ENCODE measurements around the gene XPR1. TPM values are rescaled to one million over a fixed set of nuclear protein-coding genes. Genes with fewer than 3 reads are reported as not detected.
"Not testable (repeated sequence)": the region's sequence is repeated elsewhere in the genome, so short reads cannot be mapped to it uniquely, and the experiment has no call there.

Gene XPR1
- total RNA-seq, 1 donor from 2014 or later, result 53.6 TPM

- DNase-seq (ENCODE audit: low read depth), result no peak
Observed at GRCh38 chr1:180839547-180839946, 207.7 kb downstream of the XPR1 start.

GRCh38 chr1:180841415-180841814, 209.6 kb downstream of the XPR1 start:
- DNase-seq (ENCODE audit: low read depth), result no peak

GRCh38 chr1:180842052-180842451, 210.2 kb downstream of the XPR1 start:
- peak; percentile 28 for DNase-seq (ENCODE audit: low read depth)

- no peak for DNase-seq (ENCODE audit: low read depth)
Observed at GRCh38 chr1:180842491-180843275, 210.9 kb downstream of the XPR1 start.

DNA sequence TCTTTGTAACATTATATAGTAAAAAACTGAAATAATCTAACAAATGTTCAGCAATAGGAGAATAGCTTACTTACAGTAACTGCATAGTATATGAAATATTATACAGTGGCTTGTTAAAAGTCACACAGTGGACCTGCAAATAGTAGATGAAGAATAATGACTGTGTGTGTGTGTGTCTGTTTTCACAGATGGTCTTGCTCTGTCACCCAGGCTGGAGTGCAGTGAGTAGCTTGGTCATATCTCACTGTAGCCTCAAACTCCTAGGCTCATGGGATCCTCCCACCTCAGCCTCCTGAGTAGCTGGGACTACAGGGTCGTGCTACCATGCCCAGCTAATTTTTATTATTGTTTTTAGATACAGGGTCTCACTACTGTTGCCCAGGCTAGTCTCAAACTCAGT, 213.5 kb downstream of the XPR1 start:
- no peak for DNase-seq (ENCODE audit: low read depth)

DNA sequence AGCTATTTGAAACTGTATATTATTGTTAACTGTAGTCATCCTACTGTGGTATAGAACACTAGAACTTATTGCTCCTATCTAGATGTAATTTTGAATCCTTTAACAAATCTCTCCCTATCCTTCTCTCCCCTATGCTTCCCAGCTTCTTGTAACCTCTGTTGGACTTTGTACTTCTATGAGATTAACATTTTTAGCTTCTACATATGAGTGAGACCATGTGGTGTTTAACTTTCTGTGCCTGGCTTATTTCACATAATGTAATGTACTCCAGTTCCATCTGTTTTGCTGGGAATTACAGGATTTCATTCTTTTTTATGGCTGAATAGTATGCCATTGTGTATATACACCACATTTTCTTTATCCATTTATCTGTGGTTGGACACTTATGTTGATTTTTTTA, 216.4 kb downstream of the XPR1 start:
- DNase-seq (ENCODE audit: low read depth), result no peak

DNA sequence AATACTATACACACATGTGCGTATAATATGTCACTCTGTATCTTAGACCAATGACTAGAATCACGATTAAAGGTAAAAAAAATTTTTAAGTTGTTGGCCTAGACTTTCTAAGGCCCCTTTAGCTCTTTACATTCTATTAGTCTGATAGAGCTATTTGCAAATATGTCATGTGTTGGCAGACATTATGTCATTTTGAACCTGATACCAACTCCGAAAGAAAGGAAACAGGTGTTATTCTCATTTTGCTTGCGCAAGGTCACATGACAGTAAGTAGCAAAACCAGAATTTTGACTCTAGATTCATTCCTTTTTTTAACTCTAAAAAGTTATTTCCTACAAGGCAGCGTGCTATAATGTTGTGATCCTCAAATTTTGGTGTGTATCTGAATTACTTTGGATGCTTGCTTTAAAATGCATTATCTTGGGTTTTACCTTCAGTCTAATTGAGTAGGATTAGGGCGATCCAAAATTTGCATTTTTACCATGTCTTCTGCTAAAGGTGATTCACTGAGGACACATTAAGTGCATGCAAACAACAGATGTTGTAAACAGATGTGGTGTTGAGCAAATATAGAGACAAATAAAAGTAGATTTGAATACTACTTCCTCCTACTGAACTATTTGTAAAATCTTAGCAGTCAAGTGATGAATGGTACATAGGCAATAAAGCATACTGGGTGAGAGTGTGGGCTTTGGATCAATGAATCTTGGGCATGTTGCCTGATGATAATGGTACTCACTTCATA, 217.4 kb downstream of the XPR1 start:
- DNase-seq (ENCODE audit: low read depth), result no peak

GRCh38 chr1:180851995-180852887, 220.4 kb downstream of the XPR1 start:
- DNase-seq (ENCODE audit: low read depth), result no peak

DNA sequence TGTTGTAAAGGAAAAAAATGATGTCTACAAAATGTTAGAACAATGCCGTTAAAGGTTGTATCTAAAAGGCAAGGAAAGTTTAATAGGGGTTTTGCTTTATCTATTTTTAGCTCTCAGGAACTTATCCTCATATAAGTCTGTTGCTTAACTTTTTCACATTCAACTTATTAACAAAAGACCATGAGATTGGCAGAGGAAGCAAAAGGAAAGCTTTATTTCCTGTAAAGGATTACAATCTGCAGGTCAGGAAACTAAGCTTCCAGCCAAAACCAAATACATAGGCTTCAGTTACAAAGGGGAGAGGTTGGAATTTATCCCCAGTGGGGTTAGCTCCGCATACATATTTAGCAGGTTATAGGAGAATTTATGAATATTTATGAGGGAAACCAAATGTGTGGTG, 222.2 kb downstream of the XPR1 start:
- no peak for DNase-seq (ENCODE audit: low read depth)

DNA sequence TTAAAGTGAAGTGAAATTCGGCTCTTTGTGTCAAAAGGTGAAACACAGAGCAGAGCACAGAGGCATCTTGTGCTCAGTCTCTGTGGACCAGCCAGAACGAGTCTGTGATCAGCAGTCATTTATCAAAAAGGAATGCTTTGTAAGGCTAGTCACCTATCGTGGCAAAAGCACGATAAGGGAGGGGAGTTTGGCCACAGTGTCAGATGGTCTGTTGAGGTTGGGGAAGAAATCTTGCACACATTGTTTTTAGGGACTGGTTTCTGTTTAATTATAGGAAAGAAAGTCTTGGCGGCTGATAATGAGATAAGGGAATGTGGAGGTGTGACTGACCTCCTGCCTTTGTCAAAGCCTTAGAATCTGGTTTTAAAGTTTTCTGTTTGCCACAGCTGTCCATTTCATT, 222.6 kb downstream of the XPR1 start:
- no peak for DNase-seq (ENCODE audit: low read depth)

- DNase-seq (ENCODE audit: low read depth), result not testable (repeated sequence)
Observed at GRCh38 chr1:180857947-180858725, 226.3 kb downstream of the XPR1 start.

- no peak for DNase-seq (ENCODE audit: low read depth)
Observed at GRCh38 chr1:180859306-180859705, 227.5 kb downstream of the XPR1 start.

- no peak for DNase-seq (ENCODE audit: low read depth)
Observed at GRCh38 chr1:180860535-180860934, 228.7 kb downstream of the XPR1 start.

GRCh38 chr1:180862305-180862704, 230.5 kb downstream of the XPR1 start:
- no peak for DNase-seq (ENCODE audit: low read depth)

- DNase-seq (ENCODE audit: low read depth), result peak; percentile 68
Observed at GRCh38 chr1:180863158-180863775, 231.4 kb downstream of the XPR1 start.

DNA sequence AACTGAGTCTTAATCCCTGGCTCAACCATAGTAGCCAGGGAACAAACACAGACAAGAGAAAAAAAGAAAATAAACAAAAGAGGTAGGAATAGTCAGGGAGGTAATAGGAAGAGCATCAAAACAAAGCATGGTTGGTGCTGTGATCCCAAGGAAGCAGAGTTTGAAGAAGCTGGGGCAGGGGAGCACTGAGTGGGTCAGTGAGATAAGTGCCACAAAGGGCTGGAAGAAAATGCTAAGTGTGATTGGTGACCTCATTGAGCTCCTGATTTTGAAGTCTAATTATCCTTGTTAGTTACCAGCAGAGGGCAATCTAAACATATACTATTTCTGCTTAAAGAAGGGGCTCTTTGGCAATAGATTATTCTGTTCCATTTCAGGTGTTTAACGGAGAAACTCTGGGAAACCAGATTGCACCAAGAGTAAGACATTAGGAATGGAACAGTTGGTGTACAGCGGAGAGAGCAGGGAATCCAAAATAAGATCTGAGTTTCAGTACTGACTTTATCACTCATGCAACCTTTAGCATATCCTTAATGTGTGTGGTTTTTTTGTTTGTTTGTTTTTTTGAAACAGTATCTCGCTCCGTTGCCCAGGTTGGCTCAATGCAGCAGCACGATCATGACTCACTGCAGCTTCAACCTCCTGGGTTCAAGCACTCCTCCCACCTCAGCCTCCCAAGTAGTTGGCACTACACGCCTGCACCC, 250.1 kb downstream of the XPR1 start:
- DNase-seq (ENCODE audit: low read depth), result peak; percentile 81

GRCh38 chr1:180884588-180885300, 252.9 kb downstream of the XPR1 start:
- DNase-seq (ENCODE audit: low read depth), result no peak

DNA sequence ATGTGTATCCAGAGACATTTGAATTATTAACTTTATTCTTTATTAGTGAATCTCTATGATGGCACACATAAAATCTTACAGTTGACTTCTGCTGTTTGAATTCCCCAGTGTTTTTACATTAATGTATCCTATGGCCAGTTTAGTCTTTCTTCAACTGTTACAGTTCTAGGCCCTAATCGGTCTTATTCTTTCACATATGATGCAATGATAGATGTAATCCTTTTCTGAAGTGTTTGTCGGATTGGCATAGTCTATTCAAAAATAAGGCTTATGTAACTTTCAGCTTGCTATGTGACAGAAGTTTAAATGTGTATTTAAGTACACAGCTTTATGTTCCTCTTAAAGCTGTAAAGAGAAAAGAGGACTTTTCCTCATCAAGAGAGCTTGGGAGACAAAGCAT, 254.5 kb downstream of the XPR1 start:
- DNase-seq (ENCODE audit: low read depth), result no peak

DNA sequence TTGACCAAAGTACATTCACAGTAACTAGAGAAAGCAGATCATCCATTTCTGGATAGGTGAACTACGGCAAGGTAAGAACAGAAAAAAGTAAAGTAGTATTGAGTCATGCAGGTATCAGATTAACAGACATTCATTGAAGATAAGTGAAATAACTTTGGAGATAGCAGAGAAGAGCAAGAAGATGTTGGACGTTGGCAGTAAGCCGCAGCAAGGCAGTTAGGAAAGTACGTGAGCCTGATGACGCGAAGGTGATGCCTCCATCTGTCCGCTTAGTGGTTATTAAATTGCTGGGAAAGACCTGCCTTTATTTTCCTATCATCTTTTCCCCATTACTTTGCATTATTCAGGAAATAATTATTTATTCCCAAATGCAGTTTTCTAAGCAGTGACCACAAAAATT, 256.0 kb downstream of the XPR1 start:
- no peak for DNase-seq (ENCODE audit: low read depth)

GRCh38 chr1:180888870-180889269, 257.0 kb downstream of the XPR1 start:
- no peak for DNase-seq (ENCODE audit: low read depth)
